DOHH2 (cell line): ENCODE measurements around the gene VIL1.

ENCODE experiments used
- CTCF ChIP-seq: fragments of 200-600 bp; sonication (generic); IDR thresholded peaks from one replicate; pipeline ENCODE4 v1.5.1; 2014; ENCODE audit warnings: antibody characterized with exemption, mild to moderate bottlenecking, low read depth, low read length; ENCODE audit not compliant: poor library complexity, severe bottlenecking
- EZH2phosphoT487 ChIP-seq: fragments of 200-600 bp; sonication (generic); IDR thresholded peaks from 2 replicates; pipeline ENCODE4 v1.6.1; 2017; ENCODE audit warnings: borderline replicate concordance, mild to moderate bottlenecking, antibody characterized with exemption, low read length, moderate library complexity, mixed read lengths

- TF ChIP-seq CTCF (no peak), EZH2phosphoT487 (no peak)
These were observed 63.7 kb downstream of the VIL1 start for GRCh38 chr2:218482651-218483050.
